Nephron progenitor cell (in vitro differentiated cells): Measurements from ENCODE around the gene CHRDL2.

Experiments used
- DNase-seq: peaks from one replicate; pipeline ENCODE4 v3.0.0; 2021
- H3K27ac Mint-ChIP-seq: 2 replicates; pipeline ENCODE4 v1.8.0; 2021; ENCODE audit warnings: mild to moderate bottlenecking, moderate library complexity, mixed read lengths
- H3K27me3 Mint-ChIP-seq: 2 replicates; pipeline ENCODE4 v1.8.0; 2021; ENCODE audit warnings: mild to moderate bottlenecking, low read depth, mixed read lengths; ENCODE audit not compliant: poor library complexity
- H3K36me3 Mint-ChIP-seq: 2 replicates; pipeline ENCODE4 v1.8.0; 2021; ENCODE audit warnings: low read depth, mixed read lengths
- H3K4me1 Mint-ChIP-seq: 2 replicates; pipeline ENCODE4 v1.8.0; 2021; ENCODE audit warnings: mixed read lengths
- H3K4me3 Mint-ChIP-seq: 2 replicates; pipeline ENCODE4 v1.8.0; 2021; ENCODE audit warnings: mild to moderate bottlenecking, moderate library complexity, mixed read lengths
- H3K9me3 Mint-ChIP-seq: 2 replicates; pipeline ENCODE4 v1.8.0; 2021; ENCODE audit warnings: mild to moderate bottlenecking, moderate library complexity, mixed read lengths
- TF ChIP-seq, protein P1 (sequence below): fragments of 200-600 bp; sonication (generic); IDR thresholded peaks from 2 replicates; pipeline ENCODE4 v1.5.0; 2021; ENCODE audit warnings: antibody characterized with exemption

The CHRDL2 gene

DNA sequence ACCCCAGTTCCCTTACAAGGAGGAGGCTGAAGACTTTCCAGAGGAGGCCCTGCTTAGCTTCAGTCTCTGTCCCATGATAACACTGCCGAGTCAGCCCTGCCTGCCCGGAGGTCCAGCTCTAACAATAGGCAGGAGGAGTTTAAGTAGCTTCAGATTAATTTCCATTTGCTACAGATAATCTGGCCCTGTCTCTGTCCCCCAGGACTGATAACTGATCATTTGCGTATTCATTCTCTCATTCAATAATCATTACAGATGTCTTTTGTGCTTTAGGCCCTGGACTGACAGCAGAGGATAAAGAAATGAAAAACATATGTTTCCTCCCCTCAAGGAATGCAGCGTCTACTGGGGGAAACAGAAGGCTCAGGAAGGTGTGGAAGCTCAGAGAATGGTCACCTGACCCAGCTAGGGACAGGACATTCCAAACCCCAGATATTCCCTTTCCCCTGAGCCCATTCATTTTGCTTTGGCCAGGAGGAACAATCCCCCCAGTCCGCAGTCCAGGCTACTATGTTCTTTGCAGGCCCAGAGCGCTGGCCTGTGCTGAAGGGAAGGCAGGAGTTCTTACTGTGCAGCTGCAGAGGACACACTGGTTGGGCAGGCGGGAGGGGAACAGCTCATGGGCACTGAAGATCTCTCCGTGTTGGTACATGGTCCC lies 20.8 kb downstream of the CHRDL2 start:
- TF ChIP-seq, protein P1, sequence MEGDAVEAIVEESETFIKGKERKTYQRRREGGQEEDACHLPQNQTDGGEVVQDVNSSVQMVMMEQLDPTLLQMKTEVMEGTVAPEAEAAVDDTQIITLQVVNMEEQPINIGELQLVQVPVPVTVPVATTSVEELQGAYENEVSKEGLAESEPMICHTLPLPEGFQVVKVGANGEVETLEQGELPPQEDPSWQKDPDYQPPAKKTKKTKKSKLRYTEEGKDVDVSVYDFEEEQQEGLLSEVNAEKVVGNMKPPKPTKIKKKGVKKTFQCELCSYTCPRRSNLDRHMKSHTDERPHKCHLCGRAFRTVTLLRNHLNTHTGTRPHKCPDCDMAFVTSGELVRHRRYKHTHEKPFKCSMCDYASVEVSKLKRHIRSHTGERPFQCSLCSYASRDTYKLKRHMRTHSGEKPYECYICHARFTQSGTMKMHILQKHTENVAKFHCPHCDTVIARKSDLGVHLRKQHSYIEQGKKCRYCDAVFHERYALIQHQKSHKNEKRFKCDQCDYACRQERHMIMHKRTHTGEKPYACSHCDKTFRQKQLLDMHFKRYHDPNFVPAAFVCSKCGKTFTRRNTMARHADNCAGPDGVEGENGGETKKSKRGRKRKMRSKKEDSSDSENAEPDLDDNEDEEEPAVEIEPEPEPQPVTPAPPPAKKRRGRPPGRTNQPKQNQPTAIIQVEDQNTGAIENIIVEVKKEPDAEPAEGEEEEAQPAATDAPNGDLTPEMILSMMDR: no peak
- peaks cover 18% of the 10 kb centered on the region for H3K27me3 Mint-ChIP-seq
- H3K36me3 Mint-ChIP-seq: no peaks in the 10 kb centered on the region
- DNase-seq: no peak
- peaks cover 48% of the 10 kb centered on the region for H3K4me1 Mint-ChIP-seq
- H3K4me3 Mint-ChIP-seq: no peak overlapping the region
- H3K27ac Mint-ChIP-seq: peak overlapping the region; percentile 8
- no peaks in the 10 kb centered on the region for H3K9me3 Mint-ChIP-seq

DNA sequence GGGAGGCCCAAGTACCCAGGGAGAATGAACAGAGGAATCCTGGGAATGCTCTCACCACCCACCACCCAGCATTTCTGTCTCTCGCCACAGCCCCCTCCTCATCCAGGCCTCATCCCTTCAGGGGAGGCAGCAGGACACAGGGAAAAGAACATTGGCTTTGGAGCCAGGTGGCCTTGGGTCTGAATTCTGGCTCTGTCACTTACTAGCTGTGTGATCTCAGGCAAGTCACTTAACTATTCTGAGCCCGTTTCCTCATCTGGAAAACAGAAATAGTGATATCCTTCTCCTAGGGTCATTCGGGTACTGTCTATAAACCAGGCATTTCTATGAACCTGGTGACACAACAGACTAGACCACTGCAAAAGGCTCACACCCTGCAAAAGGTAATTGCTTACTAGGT lies 22.1 kb downstream of the CHRDL2 start:
- peaks cover 13% of the 10 kb centered on the region for H3K27me3 Mint-ChIP-seq
- peaks cover 45% of the 10 kb centered on the region for H3K4me1 Mint-ChIP-seq
- H3K36me3 Mint-ChIP-seq: no peaks in the 10 kb centered on the region
- TF ChIP-seq, protein P1: no peak
- DNase-seq: no peak
- no peak overlapping the region for H3K27ac Mint-ChIP-seq
- no peaks in the 10 kb centered on the region for H3K9me3 Mint-ChIP-seq
- no peak overlapping the region for H3K4me3 Mint-ChIP-seq

DNA sequence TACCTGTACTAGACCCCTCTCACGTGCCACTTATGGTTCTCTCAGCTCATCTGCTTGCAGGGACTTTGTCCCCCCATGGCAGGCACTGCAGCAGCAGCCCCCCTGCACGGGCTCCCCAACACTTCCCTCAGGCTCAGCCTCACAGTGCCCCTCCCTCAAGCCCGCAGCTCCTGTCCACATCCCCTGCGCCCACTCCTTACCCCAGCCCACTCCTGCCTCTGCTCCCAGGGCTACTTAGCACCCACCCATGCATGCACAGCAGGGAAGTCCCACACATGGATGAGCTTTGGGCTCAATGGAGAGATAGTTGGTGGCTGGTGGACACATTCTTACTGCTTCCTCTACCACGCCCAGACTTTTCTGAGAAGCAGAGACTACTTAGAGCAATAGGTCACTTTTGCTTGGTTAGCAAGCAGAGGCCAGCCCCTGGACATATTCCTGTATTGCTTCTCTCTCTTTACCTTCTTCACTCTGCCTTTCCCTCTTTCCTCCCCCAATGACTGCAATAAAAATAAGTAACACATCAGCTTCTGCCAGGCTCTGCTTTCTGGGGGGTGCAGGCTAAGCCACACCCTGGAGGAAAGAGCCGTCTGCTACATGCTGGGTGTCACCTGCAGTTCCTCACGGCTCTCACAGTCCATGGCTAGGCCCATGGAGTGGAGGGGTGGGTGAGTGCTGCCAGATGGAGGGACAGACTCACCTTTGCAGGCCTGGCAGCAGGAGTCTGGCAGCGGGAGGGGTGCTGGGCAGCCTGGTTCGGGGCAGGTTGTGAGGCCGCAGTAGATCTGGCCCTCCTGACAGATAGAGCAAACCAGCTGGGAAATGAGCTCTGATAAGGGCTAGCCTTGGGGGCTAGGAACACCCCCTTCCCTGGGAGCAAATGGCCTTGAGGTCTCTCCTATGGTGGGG lies 23.4 kb downstream of the CHRDL2 start:
- Mint-ChIP-seq H3K27me3 (peaks cover 10% of the 10 kb centered on the region), H3K9me3 (no peaks in the 10 kb centered on the region), H3K4me1 (peaks cover 36% of the 10 kb centered on the region), H3K36me3 (no peaks in the 10 kb centered on the region), H3K27ac (no peak overlapping the region), H3K4me3 (no peak overlapping the region)
- TF ChIP-seq, protein P1: no peak
- no peak for DNase-seq

DNA sequence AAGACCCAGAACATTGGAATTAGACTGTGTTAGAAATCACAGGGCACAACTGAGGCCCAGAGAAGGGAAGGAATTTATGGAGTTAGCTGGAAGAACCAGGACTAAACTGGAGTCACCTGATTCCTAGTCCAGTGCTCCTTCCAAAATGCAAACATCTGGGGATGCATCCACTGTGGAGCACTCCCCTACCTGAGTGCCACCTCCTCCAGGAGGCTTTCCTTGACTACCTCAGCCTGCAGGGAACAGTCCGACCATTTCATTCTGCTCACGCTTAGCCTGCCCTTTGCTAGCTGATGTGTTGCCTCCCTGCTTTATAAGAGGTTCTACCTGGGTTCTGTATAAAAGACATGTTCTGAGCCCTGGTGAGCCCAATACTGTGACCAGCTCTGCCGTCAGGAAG lies 24.0 kb downstream of the CHRDL2 start:
- no peak overlapping the region for H3K4me3 Mint-ChIP-seq
- H3K36me3 Mint-ChIP-seq: no peaks in the 10 kb centered on the region
- DNase-seq: no peak
- H3K4me1 Mint-ChIP-seq: peaks cover 31% of the 10 kb centered on the region
- no peak overlapping the region for H3K27ac Mint-ChIP-seq
- peaks cover 12% of the 10 kb centered on the region for H3K27me3 Mint-ChIP-seq
- TF ChIP-seq, protein P1: no peak
- H3K9me3 Mint-ChIP-seq: no peaks in the 10 kb centered on the region

DNA sequence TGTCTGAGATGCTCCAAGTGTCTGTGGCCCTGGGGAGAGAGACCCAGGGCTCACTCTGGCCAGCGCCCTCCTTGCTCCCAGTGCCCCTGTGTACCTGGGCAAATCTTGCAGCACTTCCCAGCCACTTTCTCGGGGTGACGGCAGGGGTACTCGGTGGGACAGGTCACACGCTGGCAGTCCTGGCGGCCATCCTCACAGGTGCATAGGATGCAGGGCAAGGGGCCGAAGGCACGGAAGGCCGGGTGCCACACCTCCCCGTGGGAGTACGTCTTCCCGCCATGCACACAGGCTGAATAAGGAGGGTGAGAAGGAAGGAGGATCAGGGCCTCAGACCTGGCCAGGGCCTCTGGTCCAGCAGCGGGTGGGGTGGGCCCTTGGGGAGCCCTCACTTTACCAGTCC lies 28.0 kb downstream of the CHRDL2 start:
- Mint-ChIP-seq H3K27ac (no peak overlapping the region), H3K4me1 (peaks cover 9% of the 10 kb centered on the region), H3K9me3 (no peaks in the 10 kb centered on the region), H3K27me3 (peaks cover 16% of the 10 kb centered on the region), H3K36me3 (no peaks in the 10 kb centered on the region), H3K4me3 (no peak overlapping the region)
- no peak for DNase-seq
- TF ChIP-seq, protein P1: no peak
